Lower leg skin (tissue), 4 donors: ENCODE data around the gene CCL1. TPM values are rescaled to one million over a fixed set of nuclear protein-coding genes. Genes with fewer than 3 reads are reported as not detected.

Source experiments
- DNase-seq, 2 donors: peaks; one replicate each; pipeline ENCODE4 v3.0.0-alpha.2; 2019; ENCODE audit warnings: low spot score in 2 of 2
- H3K4me3 ChIP-seq: fragments of 200-600 bp; sonication (generic); 2 replicates; pipeline ENCODE4 v1.5.1; 2017; ENCODE audit warnings: mild to moderate bottlenecking, low read depth; ENCODE audit not compliant: poor library complexity, severe bottlenecking
- POLR2A ChIP-seq, 2 donors: fragments of 450-650 bp; IDR thresholded peaks; one replicate each; pipeline ENCODE4 v1.6.1; 2016 to 2017; ENCODE audit warnings: antibody characterized with exemption in 2 of 2, mild to moderate bottlenecking in 1 of 2, moderate library complexity in 1 of 2
- WGBS, 2 donors: methylation state at CpG; one replicate each; pipeline ENCODE4 v1.1.5; 2018; 5-methylcytosine and 5-hydroxymethylcytosine counted together
- intact Hi-C: fragments of 100-400 bp; cut with DNase I; formaldehyde crosslinking; loops from one replicate; pipeline ENCODE4 v1.15.0; 2023; ENCODE audit warnings: low total_unique reads
- total RNA-seq, 4 donors: library from RNA; depleted of rRNA; stranded (reverse); fragments of >200 nt; gene quantifications; one replicate each; pipeline ENCODE4 v1.1.0, GENCODE V29; 2016
- TF ChIP-seq, protein P1 (sequence below), 3 donors: fragments of 450-650 bp; IDR thresholded peaks; one replicate each; pipeline ENCODE4 v1.5.1; 2016; ENCODE audit warnings: antibody characterized with exemption in 3 of 3, mild to moderate bottlenecking in 3 of 3, moderate library complexity in 2 of 3

CCL1 gene
- total RNA-seq, 4 donors from 2014 or later: not detected

- intact Hi-C loops: no loop called here
These were observed 19.6 kb upstream of the CCL1 start for GRCh38 chr17:34382621-34383124.

GRCh38 chr17:34379868-34380267, 16.8 kb upstream of the CCL1 start:
- no peak for DNase-seq
- intact Hi-C loops: no loop called here
- 64 to 72% methylated on average over 5 of the region's 5 CpGs for WGBS, 2 donors
- TF ChIP-seq POLR2A (IDR thresholded peaks at IDR 0.05): no peak
- TF ChIP-seq, protein P1, sequence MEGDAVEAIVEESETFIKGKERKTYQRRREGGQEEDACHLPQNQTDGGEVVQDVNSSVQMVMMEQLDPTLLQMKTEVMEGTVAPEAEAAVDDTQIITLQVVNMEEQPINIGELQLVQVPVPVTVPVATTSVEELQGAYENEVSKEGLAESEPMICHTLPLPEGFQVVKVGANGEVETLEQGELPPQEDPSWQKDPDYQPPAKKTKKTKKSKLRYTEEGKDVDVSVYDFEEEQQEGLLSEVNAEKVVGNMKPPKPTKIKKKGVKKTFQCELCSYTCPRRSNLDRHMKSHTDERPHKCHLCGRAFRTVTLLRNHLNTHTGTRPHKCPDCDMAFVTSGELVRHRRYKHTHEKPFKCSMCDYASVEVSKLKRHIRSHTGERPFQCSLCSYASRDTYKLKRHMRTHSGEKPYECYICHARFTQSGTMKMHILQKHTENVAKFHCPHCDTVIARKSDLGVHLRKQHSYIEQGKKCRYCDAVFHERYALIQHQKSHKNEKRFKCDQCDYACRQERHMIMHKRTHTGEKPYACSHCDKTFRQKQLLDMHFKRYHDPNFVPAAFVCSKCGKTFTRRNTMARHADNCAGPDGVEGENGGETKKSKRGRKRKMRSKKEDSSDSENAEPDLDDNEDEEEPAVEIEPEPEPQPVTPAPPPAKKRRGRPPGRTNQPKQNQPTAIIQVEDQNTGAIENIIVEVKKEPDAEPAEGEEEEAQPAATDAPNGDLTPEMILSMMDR (IDR thresholded peaks at IDR 0.05): no peak
- no peak overlapping the region for H3K4me3 ChIP-seq

More at GRCh38 chr17:34382621-34383124, 19.6 kb upstream of the CCL1 start:
- WGBS, 2 donors: 36 to 38% methylated on average over 7 of the region's 7 CpGs
- DNase-seq: peak in 1 of 2 donors; percentile 66
- TF ChIP-seq, protein P1 (IDR thresholded peaks at IDR 0.05): no peak
- TF ChIP-seq POLR2A (IDR thresholded peaks at IDR 0.05): no peak
- no peak overlapping the region for H3K4me3 ChIP-seq

DNA sequence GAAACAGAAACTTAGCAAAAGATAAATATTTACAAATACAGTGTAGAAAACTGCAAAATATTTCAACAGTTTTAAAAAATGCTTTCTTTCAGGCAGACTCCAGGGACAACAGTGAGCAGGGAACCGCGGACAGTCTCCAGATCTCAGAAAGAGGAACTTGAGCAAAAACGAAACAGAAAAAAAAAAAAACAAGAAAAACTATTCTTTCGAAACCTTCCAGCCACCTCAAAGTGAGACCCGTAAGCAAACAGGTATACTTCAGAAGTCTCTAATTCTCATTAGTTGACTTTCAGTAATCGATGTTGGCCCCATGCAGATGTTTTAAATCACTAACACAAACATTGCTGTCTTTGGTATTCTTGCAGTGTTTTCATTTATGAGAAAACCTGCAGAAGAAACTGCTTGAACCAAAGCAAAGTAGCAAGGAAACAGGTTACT, 15.7 kb upstream of the CCL1 start:
- intact Hi-C loops: no loop called here
- no peak for DNase-seq
- no peak overlapping the region for H3K4me3 ChIP-seq
- TF ChIP-seq, protein P1 (IDR thresholded peaks at IDR 0.05): no peak
- no peak for TF ChIP-seq POLR2A (IDR thresholded peaks at IDR 0.05)
- WGBS, 2 donors: 45 to 55% methylated on average over 6 of the region's 6 CpGs

- no peak overlapping the region for H3K4me3 ChIP-seq
- WGBS, 2 donors: 89 to 93% methylated on average over 3 of the region's 3 CpGs
- no peak for DNase-seq
- TF ChIP-seq POLR2A (IDR thresholded peaks at IDR 0.05): no peak
- TF ChIP-seq, protein P1 (IDR thresholded peaks at IDR 0.05): no peak
- intact Hi-C loops: no loop called here
These were observed 14.2 kb upstream of the CCL1 start for GRCh38 chr17:34377078-34377823.

- no peak for TF ChIP-seq POLR2A (IDR thresholded peaks at IDR 0.05)
- TF ChIP-seq, protein P1 (IDR thresholded peaks at IDR 0.05): no peak
- no peak overlapping the region for H3K4me3 ChIP-seq
- intact Hi-C loops: no loop called here
- DNase-seq: no peak
- WGBS, 2 donors: 75 to 82% methylated on average over 11 of the region's 11 CpGs
These were observed 12.5 kb upstream of the CCL1 start for GRCh38 chr17:34375426-34375997.
